Left ventricle myocardium inferior (tissue), 1 donor: ENCODE results near the gene GINS1. TPM values are rescaled to one million over a fixed set of nuclear protein-coding genes. Genes with fewer than 3 reads are reported as not detected.

ENCODE experiments used
- DNase-seq: peaks from one replicate; pipeline ENCODE4 v3.0.0-alpha.2; 2020
- H3K27ac ChIP-seq: fragments of 200-600 bp; replicated peaks from 2 replicates; pipeline ENCODE4 v1.8.0; 2021
- H3K27me3 ChIP-seq: fragments of 200-600 bp; 2 replicates; pipeline ENCODE4 v1.8.0; 2021; ENCODE audit warnings: low read depth
- H3K36me3 ChIP-seq: fragments of 200-600 bp; 2 replicates; pipeline ENCODE4 v1.8.0; 2021
- H3K4me1 ChIP-seq: fragments of 200-600 bp; 2 replicates; pipeline ENCODE4 v1.8.0; 2021
- H3K4me3 ChIP-seq: fragments of 200-600 bp; 2 replicates; pipeline ENCODE4 v1.8.0; 2021; ENCODE audit warnings: mild to moderate bottlenecking, moderate library complexity
- H3K9me3 ChIP-seq: fragments of 200-600 bp; replicated peaks from 2 replicates; pipeline ENCODE4 v1.8.0; 2021
- intact Hi-C: fragments of 100-400 bp; cut with micrococcal nuclease; formaldehyde crosslinking; loops from one replicate; pipeline ENCODE4 v1.11.0; 2022
- total RNA-seq: library from RNA; stranded (reverse); fragmentation: NEBNext Ultra II Directional; extraction: Animal tissue kit (Norgen Biotek cat#: 25700); gene quantifications from one replicate; pipeline ENCODE4 v1.2.1, GENCODE V29; 2021
- TF ChIP-seq, protein P1 (sequence below): fragments of 200-600 bp; IDR thresholded peaks from 2 replicates; pipeline ENCODE4 v1.8.0; 2021; ENCODE audit warnings: antibody characterized with exemption, mild to moderate bottlenecking, borderline replicate concordance
- donor health status: DM: no; HTN: yes; CAD: no; lungs with severe emphysema.

The GINS1 gene
- total RNA-seq, 1 donor from 2014 or later, result 0.41 TPM

- peaks cover 21% of the 10 kb centered on the region for H3K36me3 ChIP-seq
- intact Hi-C loops, result no loop called here
- H3K27ac ChIP-seq, result no peak overlapping the region
- no peak overlapping the region for H3K4me3 ChIP-seq
- no peaks in the 10 kb centered on the region for H3K9me3 ChIP-seq
- H3K4me1 ChIP-seq, result no peaks in the 10 kb centered on the region
- DNase-seq, result no peak
- TF ChIP-seq, protein P1, sequence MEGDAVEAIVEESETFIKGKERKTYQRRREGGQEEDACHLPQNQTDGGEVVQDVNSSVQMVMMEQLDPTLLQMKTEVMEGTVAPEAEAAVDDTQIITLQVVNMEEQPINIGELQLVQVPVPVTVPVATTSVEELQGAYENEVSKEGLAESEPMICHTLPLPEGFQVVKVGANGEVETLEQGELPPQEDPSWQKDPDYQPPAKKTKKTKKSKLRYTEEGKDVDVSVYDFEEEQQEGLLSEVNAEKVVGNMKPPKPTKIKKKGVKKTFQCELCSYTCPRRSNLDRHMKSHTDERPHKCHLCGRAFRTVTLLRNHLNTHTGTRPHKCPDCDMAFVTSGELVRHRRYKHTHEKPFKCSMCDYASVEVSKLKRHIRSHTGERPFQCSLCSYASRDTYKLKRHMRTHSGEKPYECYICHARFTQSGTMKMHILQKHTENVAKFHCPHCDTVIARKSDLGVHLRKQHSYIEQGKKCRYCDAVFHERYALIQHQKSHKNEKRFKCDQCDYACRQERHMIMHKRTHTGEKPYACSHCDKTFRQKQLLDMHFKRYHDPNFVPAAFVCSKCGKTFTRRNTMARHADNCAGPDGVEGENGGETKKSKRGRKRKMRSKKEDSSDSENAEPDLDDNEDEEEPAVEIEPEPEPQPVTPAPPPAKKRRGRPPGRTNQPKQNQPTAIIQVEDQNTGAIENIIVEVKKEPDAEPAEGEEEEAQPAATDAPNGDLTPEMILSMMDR, result no peak
- no peaks in the 10 kb centered on the region for H3K27me3 ChIP-seq
Observed at GRCh38 chr20:25459111-25459830, 51.8 kb downstream of the GINS1 start.

DNA sequence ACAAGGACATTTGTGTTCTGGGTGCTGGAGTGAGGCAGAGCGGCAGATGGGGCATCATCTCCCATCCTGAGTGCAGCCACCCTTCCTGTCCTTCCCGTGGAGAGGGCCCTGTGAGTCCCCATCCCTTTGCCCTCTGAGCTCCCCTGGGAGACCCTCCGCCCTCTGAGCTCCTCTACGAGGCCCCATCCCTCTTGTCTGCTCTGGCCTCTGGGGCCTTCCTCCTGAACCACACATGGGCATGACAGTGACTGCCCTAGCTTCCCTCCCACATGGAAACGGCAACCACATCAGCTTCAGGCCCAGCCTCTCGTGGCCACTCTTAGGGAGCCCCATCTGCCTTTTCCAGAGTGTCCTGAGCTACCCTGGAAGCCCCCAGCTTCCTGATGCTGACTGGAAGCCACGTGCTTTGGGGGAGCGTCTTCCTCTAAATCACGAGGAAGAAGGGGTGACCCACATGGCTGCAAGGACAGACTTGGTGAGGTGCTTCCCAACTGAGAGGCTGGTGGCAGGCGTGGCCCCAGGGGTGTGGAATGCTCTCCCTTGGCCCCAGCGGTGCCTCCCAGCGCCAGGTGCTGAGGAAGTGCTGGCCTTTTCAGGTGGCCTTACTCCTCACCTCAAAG is 52.6 kb downstream of the GINS1 start:
- intact Hi-C loops, result no loop called here
- no peaks in the 10 kb centered on the region for H3K27me3 ChIP-seq
- peaks cover 7% of the 10 kb centered on the region for H3K4me1 ChIP-seq
- TF ChIP-seq, protein P1, result no peak
- H3K9me3 ChIP-seq, result no peaks in the 10 kb centered on the region
- H3K27ac ChIP-seq, result no peak overlapping the region
- DNase-seq, result no peak
- peaks cover 17% of the 10 kb centered on the region for H3K36me3 ChIP-seq
- no peak overlapping the region for H3K4me3 ChIP-seq

DNA sequence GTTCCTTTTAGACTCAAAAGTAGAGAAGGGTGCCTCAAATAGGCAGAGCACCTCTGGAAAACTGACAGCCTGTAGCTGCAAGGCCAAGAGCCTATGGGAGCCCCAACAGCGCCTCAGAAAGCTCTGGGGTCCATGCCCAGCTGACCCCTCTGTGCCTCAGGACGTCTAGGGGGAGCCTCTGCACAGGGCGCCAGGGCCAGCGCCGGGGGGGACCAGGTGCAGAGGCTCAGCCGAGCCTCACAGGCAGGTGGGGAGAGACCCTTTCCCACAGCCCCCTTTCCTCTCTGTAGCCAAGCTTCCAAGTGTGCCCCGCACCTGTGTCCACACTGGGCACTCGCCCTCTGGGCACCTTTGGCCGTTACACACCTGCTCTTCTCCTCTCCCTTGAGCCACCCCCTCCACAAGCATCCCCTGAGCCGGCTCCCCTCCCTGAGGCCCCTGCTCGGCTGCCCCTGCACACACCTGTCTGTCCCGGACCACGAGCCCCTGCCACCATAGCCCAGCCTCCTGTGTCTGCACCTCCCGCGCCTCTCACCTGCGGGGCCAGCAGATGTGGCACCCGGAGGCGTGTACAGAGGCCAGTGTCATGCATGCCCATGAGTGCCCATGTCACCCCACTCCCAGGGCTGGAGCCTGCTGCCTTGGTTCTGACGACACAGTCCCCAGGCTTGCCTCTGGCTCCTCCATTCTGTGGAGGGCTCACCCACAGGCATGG is 53.2 kb downstream of the GINS1 start:
- H3K4me3 ChIP-seq, result no peak overlapping the region
- peaks cover 11% of the 10 kb centered on the region for H3K36me3 ChIP-seq
- DNase-seq, result no peak
- intact Hi-C loops, result no loop called here
- peaks cover 12% of the 10 kb centered on the region for H3K4me1 ChIP-seq
- TF ChIP-seq, protein P1, result no peak
- H3K27me3 ChIP-seq, result no peaks in the 10 kb centered on the region
- H3K27ac ChIP-seq, result no peak overlapping the region
- no peaks in the 10 kb centered on the region for H3K9me3 ChIP-seq

DNA sequence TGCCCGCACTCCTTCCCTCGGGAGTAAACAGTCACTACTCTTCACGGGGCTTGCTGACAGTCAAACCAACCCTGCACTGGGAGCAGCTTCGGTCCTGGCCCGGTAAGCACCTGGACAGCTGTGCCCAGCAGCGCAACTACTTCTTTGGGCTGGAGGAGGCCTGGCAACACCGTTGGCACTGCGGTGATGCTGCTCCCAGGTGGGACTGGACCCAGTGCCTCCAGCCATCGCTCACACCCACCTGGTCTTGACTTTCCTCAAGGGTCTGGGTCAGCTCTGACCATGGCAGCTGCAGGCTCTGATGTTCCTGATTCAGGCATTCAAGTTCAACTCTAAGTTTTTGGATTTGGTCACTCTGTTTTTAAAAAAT is 53.8 kb downstream of the GINS1 start:
- H3K4me1 ChIP-seq, result peaks cover 12% of the 10 kb centered on the region
- peaks cover 12% of the 10 kb centered on the region for H3K36me3 ChIP-seq
- H3K27me3 ChIP-seq, result no peaks in the 10 kb centered on the region
- no peak overlapping the region for H3K4me3 ChIP-seq
- H3K9me3 ChIP-seq, result no peaks in the 10 kb centered on the region
- intact Hi-C loops, result no loop called here
- no peak overlapping the region for H3K27ac ChIP-seq
- DNase-seq, result no peak
- TF ChIP-seq, protein P1, result no peak

GRCh38 chr20:25461786-25462545 is 54.5 kb downstream of the GINS1 start:
- Histone ChIP-seq H3K4me3 (no peak overlapping the region), H3K4me1 (peaks cover 12% of the 10 kb centered on the region), H3K27ac (no peak overlapping the region), H3K36me3 (peaks cover 19% of the 10 kb centered on the region), H3K27me3 (no peaks in the 10 kb centered on the region), H3K9me3 (no peaks in the 10 kb centered on the region)
- no peak for DNase-seq
- intact Hi-C loops, result no loop called here
- TF ChIP-seq, protein P1, result no peak
